D721Med (cell line): ENCODE data around the gene PCNX3.

Experiments used
- DNase-seq: peaks from one replicate; pipeline ENCODE4 v3.0.0; 2011; ENCODE audit warnings: low spot score; ENCODE audit not compliant: insufficient read length
- FAIRE-seq: peaks from 2 replicates; lab custom pipeline; 2011; peaks lifted over from hg19 to GRCh38; lab: Jason Lieb, UNC
- CTCF ChIP-seq: IDR thresholded peaks from 2 replicates; pipeline ENCODE4 v1.5.1; 2012; ENCODE audit warnings: mild to moderate bottlenecking, control low read depth; ENCODE audit not compliant: insufficient read depth; ENCODE audit errors: missing control alignments

PCNX3 gene

GRCh38 chr11:65573391-65574079 lies 42.0 kb upstream of the PCNX3 start:
- DNase-seq: no peak
- FAIRE-seq: no peak
- no peak for TF ChIP-seq CTCF

GRCh38 chr11:65574109-65574810 lies 41.3 kb upstream of the PCNX3 start:
- no peak for FAIRE-seq

GRCh38 chr11:65574811-65575567 lies 40.6 kb upstream of the PCNX3 start:
- DNase-seq: no peak
- TF ChIP-seq CTCF: no peak
- no peak for FAIRE-seq

More at GRCh38 chr11:65574109-65574810, 41.3 kb upstream of the PCNX3 start:
- peak; percentile 48 for TF ChIP-seq CTCF
- DNase-seq: peak; percentile 96

GRCh38 chr11:65575568-65576231 lies 39.9 kb upstream of the PCNX3 start, which contains the start of gene EHBP1L1:
Gene EHBP1L1 (plus strand): TSS chr11:65576053. CDS start chr11:65576303, 250 bp downstream.
- TF ChIP-seq CTCF: no peak
- FAIRE-seq (no peak), DNase-seq (no peak)

- TF ChIP-seq CTCF: no peak
- FAIRE-seq: no peak
- no peak for DNase-seq
These were observed 39.2 kb upstream of the PCNX3 start for GRCh38 chr11:65576232-65576866.
